Measurements from ENCODE around the gene PHACTR3. TPM values are rescaled to one million over a fixed set of nuclear protein-coding genes. Genes with fewer than 3 reads are reported as not detected.

PHACTR3 gene
- total and polyA plus RNA-seq, 2 experiments from 2014 or later: 0.45 to 0.61 TPM

GRCh38 chr20:59703046-59703445 lies 98.7 kb downstream of the PHACTR3 start:
- Histone ChIP-seq H3K27ac (ENCODE audit: low read depth) (no peak overlapping the region), H2AFZ (no peak overlapping the region), H3K4me3 (no peak overlapping the region), H3F3A (replicated peaks; ENCODE audit: low read depth) (no peaks in the 10 kb centered on the region), H3K27me3 (ENCODE audit: insufficient read depth) (0 out of 2 replicates have a peak, but pooled peaks cover 5% of the 10 kb centered on the region), H3K4me1 (ENCODE audit: insufficient read depth) (no peaks in the 10 kb centered on the region), H3K4me2 (no peak overlapping the region), H3K36me3 (ENCODE audit: insufficient read depth) (no peaks in the 10 kb centered on the region), H4K20me1 (replicated peaks; ENCODE audit: insufficient read depth) (no peaks in the 10 kb centered on the region), H3K79me2 (replicated peaks; ENCODE audit: insufficient read depth) (no peaks in the 10 kb centered on the region), H3K9me2 (ENCODE audit: insufficient read depth) (no peaks in the 10 kb centered on the region)
- ATAC-seq (no peak), DNase-seq (ENCODE audit: low spot score) (no peak)
- Mint-ChIP-seq H3K36me3 (ENCODE audit: low read depth) (no peaks in the 10 kb centered on the region), H3K27me3 (ENCODE audit: insufficient read depth, low read depth, poor library complexity) (peaks cover 3% of the 10 kb centered on the region), H3K4me3 (no peak overlapping the region), H3K9me3 (peaks cover 4% of the 10 kb centered on the region; the same call in 2 of the 3 replicates), H3K27ac (no peak overlapping the region), H3K4me1 (peaks cover 10% of the 10 kb centered on the region)
- TF ChIP-seq POLR2AphosphoS5 (IDR thresholded peaks at IDR 0.05; ENCODE audit: low read depth): no peak
- TF ChIP-seq NANOG (IDR thresholded peaks at IDR 0.05; ENCODE audit: borderline replicate concordance): no peak

- no peak overlapping the region for H3K4me3 ChIP-seq
- H3K36me3 Mint-ChIP-seq (ENCODE audit: low read depth): no peaks in the 10 kb centered on the region
- ATAC-seq (peak; percentile 84), DNase-seq (ENCODE audit: low spot score) (peak; percentile 47)
- no peaks in the 10 kb centered on the region for H4K20me1 ChIP-seq (replicated peaks; ENCODE audit: insufficient read depth)
- peaks cover 6% of the 10 kb centered on the region; the same call in 2 of the 3 replicates for H3K9me3 Mint-ChIP-seq
- H3K4me2 ChIP-seq: no peak overlapping the region
- H3F3A ChIP-seq (replicated peaks; ENCODE audit: low read depth): no peaks in the 10 kb centered on the region
- no peaks in the 10 kb centered on the region for H3K9me2 ChIP-seq (ENCODE audit: insufficient read depth)
- H3K36me3 ChIP-seq (ENCODE audit: insufficient read depth): no peaks in the 10 kb centered on the region
- H3K27ac ChIP-seq (ENCODE audit: low read depth): no peak overlapping the region
- 0 out of 2 replicates have a peak, but pooled peaks cover 5% of the 10 kb centered on the region for H3K27me3 ChIP-seq (ENCODE audit: insufficient read depth)
- no peaks in the 10 kb centered on the region for H3K4me1 ChIP-seq (ENCODE audit: insufficient read depth)
- no peak for TF ChIP-seq ETS1 (IDR thresholded peaks at IDR 0.05)
- peak; percentile 37 to 59 for TF ChIP-seq CTCF (conservative IDR thresholded peaks at IDR 0.05; ENCODE audit: low read depth in 2 of 2)
- no peak for TF ChIP-seq ZNF114 (CRISPR knock-in tag; IDR thresholded peaks at IDR 0.05)
- no peaks in the 10 kb centered on the region for H3K79me2 ChIP-seq (replicated peaks; ENCODE audit: insufficient read depth)
- H3K4me1 Mint-ChIP-seq: peaks cover 10% of the 10 kb centered on the region
- H2AFZ ChIP-seq: peak overlapping the region; percentile 45; the same call in 1 of the 2 replicates
- H3K27me3 Mint-ChIP-seq (ENCODE audit: insufficient read depth, low read depth, poor library complexity): peaks cover 3% of the 10 kb centered on the region
- H3K4me3 Mint-ChIP-seq: no peak overlapping the region
- no peak overlapping the region for H3K27ac Mint-ChIP-seq
Observed at GRCh38 chr20:59705651-59706399, 101.5 kb downstream of the PHACTR3 start.

GRCh38 chr20:59706400-59706693 lies 102.0 kb downstream of the PHACTR3 start:
- Histone ChIP-seq H3K9me2 (ENCODE audit: insufficient read depth) (no peaks in the 10 kb centered on the region), H3K36me3 (ENCODE audit: insufficient read depth) (no peaks in the 10 kb centered on the region), H3K27ac (ENCODE audit: low read depth) (no peak overlapping the region), H3K4me3 (no peak overlapping the region), H3F3A (replicated peaks; ENCODE audit: low read depth) (no peaks in the 10 kb centered on the region), H2AFZ (peak overlapping the region; percentile 45; the same call in 1 of the 2 replicates), H3K27me3 (ENCODE audit: insufficient read depth) (0 out of 2 replicates have a peak, but pooled peaks cover 5% of the 10 kb centered on the region), H3K79me2 (replicated peaks; ENCODE audit: insufficient read depth) (no peaks in the 10 kb centered on the region), H3K4me2 (no peak overlapping the region), H3K4me1 (ENCODE audit: insufficient read depth) (no peaks in the 10 kb centered on the region), H4K20me1 (replicated peaks; ENCODE audit: insufficient read depth) (no peaks in the 10 kb centered on the region)
- peaks cover 3% of the 10 kb centered on the region for H3K27me3 Mint-ChIP-seq (ENCODE audit: insufficient read depth, low read depth, poor library complexity)
- H3K4me3 Mint-ChIP-seq: no peak overlapping the region
- peaks cover 10% of the 10 kb centered on the region for H3K4me1 Mint-ChIP-seq
- ATAC-seq: no peak
- peaks cover 6% of the 10 kb centered on the region; the same call in 2 of the 3 replicates for H3K9me3 Mint-ChIP-seq
- H3K27ac Mint-ChIP-seq: no peak overlapping the region
- H3K36me3 Mint-ChIP-seq (ENCODE audit: low read depth): no peaks in the 10 kb centered on the region
- DNase-seq (ENCODE audit: low spot score): no peak
- TF ChIP-seq CTCF (conservative IDR thresholded peaks at IDR 0.05; ENCODE audit: low read depth in 2 of 2): no peak
- TF ChIP-seq POLR2AphosphoS5 (IDR thresholded peaks at IDR 0.05; ENCODE audit: low read depth): no peak
- TF ChIP-seq NANOG (IDR thresholded peaks at IDR 0.05; ENCODE audit: borderline replicate concordance): no peak
- TF ChIP-seq CREB1 (CRISPR knock-in tag; IDR thresholded peaks at IDR 0.05; ENCODE audit: low read depth): no peak
- no peak for TF ChIP-seq ZNF114 (CRISPR knock-in tag; IDR thresholded peaks at IDR 0.05)
- no peak for TF ChIP-seq EZH2phosphoT487 (IDR thresholded peaks at IDR 0.05; ENCODE audit: unreplicated experiment)
- TF ChIP-seq ZNF331 (CRISPR knock-in tag; IDR thresholded peaks at IDR 0.05; ENCODE audit: low read depth): no peak
- no peak for TF ChIP-seq STAT1 (IDR thresholded peaks at IDR 0.05; ENCODE audit: unreplicated experiment)
- TF ChIP-seq EZH2 (IDR thresholded peaks at IDR 0.05; ENCODE audit: low read depth, unreplicated experiment): no peak
- TF ChIP-seq JUNB (IDR thresholded peaks at IDR 0.05; ENCODE audit: unreplicated experiment): no peak
- no peak for TF ChIP-seq ETS1 (IDR thresholded peaks at IDR 0.05)
